Endothelial cell of umbilical vein (primary cell): ENCODE measurements around the gene AGPAT2. TPM values are rescaled to one million over a fixed set of nuclear protein-coding genes. Genes with fewer than 3 reads are reported as not detected.

Experiments used
- BruUV-seq: library from RNA; stranded (reverse); fragments of 400-500 nt; replicated peaks from 2 replicates; lab custom pipeline; 2021; lab: Mats Ljungman, UMichigan
- CTCF ChIA-PET: fragments of 300-600, 350-600 bp; sonication (Branson Sonifier 250); formaldehyde crosslinking; loops from one replicate; lab custom pipeline; 2021; ENCODE audit warnings: antibody characterized with exemption, inconsistent platforms; lab: Charles Lee
- POLR2A ChIA-PET: fragments of 300-600, 350-600 bp; sonication (Branson Sonifier 250); formaldehyde crosslinking; loops from one replicate; lab custom pipeline; 2021; ENCODE audit warnings: antibody characterized with exemption, inconsistent platforms; lab: Charles Lee
- DNase-seq: peaks from one replicate; pipeline ENCODE4 v3.0.0-alpha.2; 2011; ENCODE audit warnings: low read depth, low spot score
- FAIRE-seq: peaks from 2 replicates; lab custom pipeline; 2011; peaks lifted over from hg19 to GRCh38; lab: Jason Lieb, UNC
- H2AFZ ChIP-seq: 2 replicates; pipeline ENCODE4 v1.6.0; 2012; ENCODE audit warnings: low read depth, low read length, control low read depth, inconsistent platforms
- H3K27ac ChIP-seq: 2 replicates; pipeline ENCODE4 v1.5.1; 2011; ENCODE audit warnings: low read depth, mild to moderate bottlenecking, control low read depth, low read length, moderate library complexity; ENCODE audit not compliant: insufficient read depth
- H3K27me3 ChIP-seq, 2 experiments: 2 replicates each; pipeline versions ENCODE4 v1.6.0 to v1.6.1; 2011; ENCODE audit warnings: low read length in 2 of 2, mixed read lengths in 1 of 2; ENCODE audit not compliant: control insufficient read depth in 2 of 2, insufficient read depth in 2 of 2
- H3K36me3 ChIP-seq, 2 experiments: 2 replicates in 1 of 2; 3 replicates in 1 of 2; pipeline ENCODE4 v1.5.1; 2011; ENCODE audit warnings: low read length in 2 of 2, mild to moderate bottlenecking in 1 of 2, moderate library complexity in 1 of 2; ENCODE audit not compliant: control insufficient read depth in 2 of 2, insufficient read depth in 2 of 2; ENCODE audit errors: extremely low read depth in 1 of 2
- H3K4me1 ChIP-seq: 3 replicates; pipeline ENCODE4 v1.5.1; 2011; ENCODE audit warnings: mild to moderate bottlenecking, low read length; ENCODE audit not compliant: control insufficient read depth, insufficient read depth; ENCODE audit errors: extremely low read depth
- H3K4me2 ChIP-seq: 2 replicates; pipeline ENCODE4 v1.6.1; 2011; ENCODE audit warnings: low read length, control low read depth, mixed read lengths; ENCODE audit not compliant: insufficient read depth
- H3K4me3 ChIP-seq, 3 experiments: fragments of 200-600 bp in 1 of 3; sonication (generic), shearing (Covaris generic) in 1 of 3; replicated peaks in 1 of 3; 2 replicates each; pipeline ENCODE4 v1.5.1; 2011 to 2016; ENCODE audit warnings: control low read depth in 3 of 3, low read length in 3 of 3, mild to moderate bottlenecking in 2 of 3, inconsistent platforms in 1 of 3, low read depth in 1 of 3, moderate library complexity in 1 of 3; ENCODE audit not compliant: insufficient read depth in 1 of 3
- H3K79me2 ChIP-seq: 2 replicates; pipeline ENCODE4 v1.6.0; 2012; ENCODE audit warnings: low read length, inconsistent platforms; ENCODE audit not compliant: control insufficient read depth, insufficient read depth
- H3K9ac ChIP-seq: replicated peaks from 2 replicates; pipeline ENCODE3; 2011; ENCODE audit warnings: low read length, control low read depth; ENCODE audit not compliant: insufficient read depth; ENCODE audit errors: extremely low read depth
- H3K9me1 ChIP-seq: replicated peaks from 3 replicates; pipeline ENCODE4 v1.6.0; 2011; ENCODE audit warnings: mild to moderate bottlenecking, low read length; ENCODE audit not compliant: control insufficient read depth, insufficient read depth; ENCODE audit errors: extremely low read depth
- H3K9me3 ChIP-seq: replicated peaks from 2 replicates; pipeline ENCODE4 v1.5.1; 2012; ENCODE audit warnings: low read length, inconsistent platforms; ENCODE audit not compliant: control insufficient read depth, insufficient read depth
- H4K20me1 ChIP-seq: replicated peaks from 2 replicates; pipeline ENCODE3; 2011; ENCODE audit warnings: mild to moderate bottlenecking, low read length; ENCODE audit not compliant: control insufficient read depth, insufficient read depth; ENCODE audit errors: extremely low read depth
- CTCF ChIP-seq, 2 donors: IDR thresholded peaks; 1 replicate in 1 of 2; 2 replicates in 1 of 2; pipeline ENCODE4 v1.5.1; 2011; ENCODE audit warnings: low read length in 2 of 2, mild to moderate bottlenecking in 2 of 2, moderate library complexity in 2 of 2, control low read depth in 1 of 2, inconsistent platforms in 1 of 2, low read depth in 1 of 2; ENCODE audit not compliant: insufficient read depth in 1 of 2; ENCODE audit errors: extremely low read depth in 1 of 2
- EZH2 ChIP-seq: IDR thresholded peaks from 2 replicates; pipeline ENCODE4 v1.6.1; 2012; ENCODE audit warnings: borderline replicate concordance, low read depth, mild to moderate bottlenecking, moderate library complexity, low read length, inconsistent platforms; ENCODE audit not compliant: severe bottlenecking
- FOS ChIP-seq: IDR thresholded peaks from 2 replicates; pipeline ENCODE4 v1.6.1; 2011; ENCODE audit warnings: mild to moderate bottlenecking, low read length, moderate library complexity, borderline replicate concordance; ENCODE audit not compliant: insufficient read depth
- JUN ChIP-seq: IDR thresholded peaks from 2 replicates; pipeline ENCODE4 v1.6.1; 2011; ENCODE audit warnings: borderline replicate concordance, low read depth; ENCODE audit not compliant: insufficient read length, insufficient read depth
- POLR2AphosphoS5 ChIP-seq: IDR thresholded peaks from 2 replicates; pipeline ENCODE4 v1.6.1; 2012; ENCODE audit warnings: low read depth, mild to moderate bottlenecking, control low read depth, low read length, moderate library complexity; ENCODE audit not compliant: insufficient read depth
- dilution Hi-C: fragments of 300-500 bp; cut with MboI; formaldehyde crosslinking; loops from one replicate; pipeline ENCODE4 v1.15.0; 2019; ENCODE audit warnings: low sequenced_read_pairs; ENCODE audit not compliant: extremely low pct_ligation_motif_present
- intact Hi-C: fragments of 100-400 bp; cut with micrococcal nuclease; formaldehyde crosslinking; loops from one replicate; pipeline ENCODE4 v1.10.0; 2022
- polyA plus RNA-seq, 4 experiments: library from polyadenylated mRNA; depleted of rRNA in 3 of 4; stranded (reverse) in 3 of 4; unstranded in 1 of 4; fragments of >200 nt; gene quantifications; 2 replicates each; pipeline versions ENCODE4 v1.2.1 to v1.2.3, GENCODE V29; 2011 to 2012; ENCODE audit warnings: missing spikeins in 1 of 4
- total RNA-seq: library from RNA; stranded (reverse); gene quantifications from 2 replicates; pipeline ENCODE4 v1.2.3, GENCODE V29; 2021

Gene AGPAT2
- total and polyA plus RNA-seq, 2 donors (not counting 3 experiments of a cell fraction or from before 2014, with no cell fraction given): 45.5 to 55.3 TPM

GRCh38 chr9:136703276-136703860, 16.1 kb upstream of the AGPAT2 start:
- Histone ChIP-seq H3K9me1 (no peaks in the 10 kb centered on the region), H3K9ac (no peak overlapping the region), H2AFZ (no peak overlapping the region), H3K4me2 (no peak overlapping the region), H3K4me1 (no peaks in the 10 kb centered on the region), H3K4me3 (no peak overlapping the region), H3K9me3 (no peaks in the 10 kb centered on the region), H4K20me1 (no peaks in the 10 kb centered on the region), H3K27ac (no peak overlapping the region), H3K36me3 (no peaks in the 10 kb centered on the region), H3K79me2 (no peaks in the 10 kb centered on the region), H3K27me3 (peaks cover 5 to 6% of the 10 kb centered on the region in 2 experiments)
- no TSS peak for BruUV-seq
- ChIA-PET POLR2A (no interaction called here), CTCF (interaction anchor here (0.8 to 1.1 kb wide), 2 partner anchors 10 to 25 kb away, joined by 3 read pairs; no protein-coding TSS in a partner anchor)
- dilution Hi-C loops: no loop called here
- intact Hi-C loops: no loop called here
- FAIRE-seq (no peak), DNase-seq (no peak)
- TF ChIP-seq POLR2AphosphoS5: no peak
- no peak for TF ChIP-seq FOS

- POLR2A ChIA-PET: interaction anchor here (0.7 kb wide), 1 partner anchor 12 kb away, joined by 5 read pairs; no protein-coding TSS in a partner anchor
- no peak for DNase-seq
- no peaks in the 10 kb centered on the region for H3K4me1 ChIP-seq
- intact Hi-C loops: no loop called here
- no peaks in the 10 kb centered on the region for H3K9me3 ChIP-seq
- dilution Hi-C loops: no loop called here
- H2AFZ ChIP-seq: no peak overlapping the region
- no peaks in the 10 kb centered on the region for H3K79me2 ChIP-seq
- no peak overlapping the region for H3K4me2 ChIP-seq
- no TSS peak for BruUV-seq
- no peak overlapping the region for H3K27ac ChIP-seq
- H4K20me1 ChIP-seq: no peaks in the 10 kb centered on the region
- H3K9ac ChIP-seq: no peak overlapping the region
- TF ChIP-seq POLR2AphosphoS5 (no peak), CTCF (IDR thresholded peaks at IDR 0.05; ENCODE audit: extremely low read depth in 1 of 2, insufficient read depth in 1 of 2, low read depth in 1 of 2, low read length in 2 of 2) (no peak), JUN (no peak), EZH2 (no peak)
- no peak overlapping the region for H3K4me3 ChIP-seq
- no peaks in the 10 kb centered on the region for H3K9me1 ChIP-seq
- no peaks in the 10 kb centered on the region for H3K36me3 ChIP-seq
- CTCF ChIA-PET: interaction anchor here (0.5 kb wide), 1 partner anchor 449 kb away, joined by 4 read pairs; no protein-coding TSS in a partner anchor
- FAIRE-seq: no peak
- H3K27me3 ChIP-seq: peaks cover 5 to 6% of the 10 kb centered on the region in 2 experiments
Measured at GRCh38 chr9:136701668-136702053, 14.4 kb upstream of the AGPAT2 start.
